Psoas muscle (tissue), 8 donors: Measurements from ENCODE around the gene MCTP2. TPM values are rescaled to one million over a fixed set of nuclear protein-coding genes. Genes with fewer than 3 reads are reported as not detected.
"Not testable (repeated sequence)": the region's sequence is repeated elsewhere in the genome, so short reads cannot be mapped to it uniquely, and the experiment has no call there.

Experiments
- ATAC-seq, 4 donors: fragments of 200-7000 bp; cut with Tn5 transposase; one replicate each; pipeline ENCODE4 v1.9.1; 2020; ENCODE audit warnings: moderate library complexity in 3 of 4, mild to moderate bottlenecking in 2 of 4
- DNase-seq, 2 donors: peaks; one replicate each; pipeline ENCODE4 v3.0.0-alpha.2; 2020
- H3K27ac ChIP-seq: fragments of 200-600 bp; one replicate; pipeline ENCODE4 v1.8.0; 2022
- H3K27me3 ChIP-seq, 3 donors: fragments of 200-600 bp in 1 of 3; one replicate each; pipeline versions ENCODE4 v1.6.1 to v1.8.0; 2013 to 2022; ENCODE audit warnings: low read length in 2 of 3, mild to moderate bottlenecking in 2 of 3, moderate library complexity in 1 of 3; ENCODE audit not compliant: insufficient read depth in 3 of 3
- H3K36me3 ChIP-seq, 2 donors: fragments of 200-600 bp in 1 of 2; one replicate each; pipeline versions ENCODE4 v1.6.1 to v1.8.0; 2013 to 2022; ENCODE audit warnings: low read depth in 1 of 2, mild to moderate bottlenecking in 1 of 2, moderate library complexity in 1 of 2; ENCODE audit not compliant: insufficient read depth in 1 of 2
- H3K4me1 ChIP-seq: fragments of 200-600 bp; one replicate; pipeline ENCODE4 v1.8.0; 2022
- H3K4me3 ChIP-seq: fragments of 200-600 bp; one replicate; pipeline ENCODE4 v1.8.0; 2022; ENCODE audit warnings: mild to moderate bottlenecking
- H3K9me3 ChIP-seq: fragments of 200-600 bp; one replicate; pipeline ENCODE4 v1.8.0; 2022
- WGBS, 3 donors: extraction: QIAGEN DNeasy Blood & Tissue Kit; methylation state at CpG; one replicate each; pipeline versions ENCODE4 v1.1.6 to v1.1.7; 2013; 5-methylcytosine and 5-hydroxymethylcytosine counted together
- intact Hi-C, 2 donors: fragments of 100-400 bp; cut with DNase I; formaldehyde crosslinking; loops; one replicate each; pipeline versions ENCODE4 v1.11.0 to v1.14.2; 2022
- polyA plus RNA-seq, 3 donors: library from polyadenylated mRNA; stranded (reverse); fragments of 200-250 nt; gene quantifications; one replicate each; pipeline ENCODE4 v1.2.3, GENCODE V29; 2013
- total RNA-seq, 4 donors: library from RNA; stranded (reverse); fragmentation: NEBNext Ultra II Directional in 2 of 4; extraction: Animal tissue kit (Norgen Biotek cat#: 25700) in 2 of 4; gene quantifications; one replicate each; pipeline versions ENCODE4 v1.2.1 to v1.2.4, GENCODE V29; 2021 to 2023
- TF ChIP-seq, protein P1 (sequence below): fragments of 200-600 bp; IDR thresholded peaks from one replicate; pipeline ENCODE4 v1.8.0; 2022; ENCODE audit warnings: antibody characterized with exemption
- donor health status: healthy with polysubstance abuse.
- donor health status: DM: no; HTN: no; CAD: no; lungs with moderate emphysema.
- donor health status: Bipolar disorder and iron deficiency.
- donor health status: healthy.
- donor health status: DM: yes; HTN: yes; CAD: no.
- donor health status: DM: no; HTN: no; CAD: no.
- donor health status: DM: no; HTN: no; CAD: no.
- donor health status: DM: yes; HTN: yes; CAD: no.

MCTP2 gene
- total and polyA plus RNA-seq, 7 donors, result 0.01 to 1.1 (median 0.33) TPM; not detected in 1

DNA sequence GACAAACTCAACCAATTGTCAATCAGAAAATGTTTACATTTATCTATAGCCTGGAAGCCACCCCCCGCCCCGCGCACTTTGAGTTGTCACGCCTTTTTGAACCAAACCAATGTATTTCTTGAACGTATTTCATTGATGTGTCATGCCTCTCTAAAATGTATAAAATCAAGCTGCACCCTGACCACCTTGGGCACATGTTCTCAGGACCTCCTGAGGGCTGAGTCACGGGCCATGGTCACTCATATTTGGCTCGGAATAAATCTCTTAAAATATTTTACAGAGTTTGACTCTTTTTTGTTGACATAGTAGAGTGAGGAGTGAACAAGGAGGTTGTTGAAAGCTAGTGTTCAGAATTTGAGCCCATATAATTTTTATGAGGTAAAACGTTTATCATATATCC lies 6.5 kb downstream of the MCTP2 start:
- H3K27ac ChIP-seq, result no peak overlapping the region
- DNase-seq (no peak), ATAC-seq (no peak)
- H3K36me3 ChIP-seq, result no peaks in the 10 kb centered on the region
- H3K4me3 ChIP-seq, result no peak overlapping the region
- H3K27me3 ChIP-seq, result no peaks in the 10 kb centered on the region
- no peaks in the 10 kb centered on the region for H3K9me3 ChIP-seq
- TF ChIP-seq, protein P1, sequence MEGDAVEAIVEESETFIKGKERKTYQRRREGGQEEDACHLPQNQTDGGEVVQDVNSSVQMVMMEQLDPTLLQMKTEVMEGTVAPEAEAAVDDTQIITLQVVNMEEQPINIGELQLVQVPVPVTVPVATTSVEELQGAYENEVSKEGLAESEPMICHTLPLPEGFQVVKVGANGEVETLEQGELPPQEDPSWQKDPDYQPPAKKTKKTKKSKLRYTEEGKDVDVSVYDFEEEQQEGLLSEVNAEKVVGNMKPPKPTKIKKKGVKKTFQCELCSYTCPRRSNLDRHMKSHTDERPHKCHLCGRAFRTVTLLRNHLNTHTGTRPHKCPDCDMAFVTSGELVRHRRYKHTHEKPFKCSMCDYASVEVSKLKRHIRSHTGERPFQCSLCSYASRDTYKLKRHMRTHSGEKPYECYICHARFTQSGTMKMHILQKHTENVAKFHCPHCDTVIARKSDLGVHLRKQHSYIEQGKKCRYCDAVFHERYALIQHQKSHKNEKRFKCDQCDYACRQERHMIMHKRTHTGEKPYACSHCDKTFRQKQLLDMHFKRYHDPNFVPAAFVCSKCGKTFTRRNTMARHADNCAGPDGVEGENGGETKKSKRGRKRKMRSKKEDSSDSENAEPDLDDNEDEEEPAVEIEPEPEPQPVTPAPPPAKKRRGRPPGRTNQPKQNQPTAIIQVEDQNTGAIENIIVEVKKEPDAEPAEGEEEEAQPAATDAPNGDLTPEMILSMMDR, result no peak
- intact Hi-C loops, result no loop called here
- 75 to 80% (median 79%) methylated on average over 8 of the region's 8 CpGs for WGBS, 3 donors
- H3K4me1 ChIP-seq, result no peaks in the 10 kb centered on the region

DNA sequence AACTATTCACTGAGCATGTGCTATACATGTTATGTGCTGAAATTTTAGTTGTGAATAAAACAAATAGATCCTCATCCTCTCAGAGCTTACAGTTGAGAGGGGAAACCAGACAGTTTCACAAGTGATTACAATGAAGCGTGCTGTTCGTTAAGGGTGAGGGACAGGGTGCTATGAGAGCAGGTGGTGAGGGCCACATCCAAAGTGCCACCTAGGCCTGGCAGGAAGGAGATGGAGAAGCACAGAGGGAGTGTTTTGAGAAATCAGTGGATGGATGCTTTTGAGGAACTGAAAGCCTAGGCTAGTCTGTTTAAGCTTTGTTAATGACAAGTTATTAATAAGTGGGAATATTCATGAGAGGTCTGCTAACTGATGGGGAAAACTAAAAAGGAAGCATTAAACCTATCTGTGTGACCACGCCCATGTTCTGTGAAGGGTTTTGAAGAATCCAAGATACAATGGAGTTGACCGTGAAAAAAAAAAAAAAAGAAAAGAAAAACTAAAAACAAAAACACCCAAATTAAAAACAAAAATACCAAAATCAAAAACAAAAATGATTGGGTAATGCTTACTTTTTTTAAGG lies 7.3 kb downstream of the MCTP2 start:
- no peak overlapping the region for H3K4me3 ChIP-seq
- H3K9me3 ChIP-seq, result no peaks in the 10 kb centered on the region
- 72 to 96% (median 87%) methylated on average over 4 of the region's 4 CpGs for WGBS, 3 donors
- intact Hi-C loops, result no loop called here
- no peaks in the 10 kb centered on the region for H3K4me1 ChIP-seq
- no peak overlapping the region for H3K27ac ChIP-seq
- TF ChIP-seq, protein P1, result no peak
- H3K36me3 ChIP-seq, result no peaks in the 10 kb centered on the region
- H3K27me3 ChIP-seq, result no peaks in the 10 kb centered on the region
- no peak for ATAC-seq
- no peak for DNase-seq

DNA sequence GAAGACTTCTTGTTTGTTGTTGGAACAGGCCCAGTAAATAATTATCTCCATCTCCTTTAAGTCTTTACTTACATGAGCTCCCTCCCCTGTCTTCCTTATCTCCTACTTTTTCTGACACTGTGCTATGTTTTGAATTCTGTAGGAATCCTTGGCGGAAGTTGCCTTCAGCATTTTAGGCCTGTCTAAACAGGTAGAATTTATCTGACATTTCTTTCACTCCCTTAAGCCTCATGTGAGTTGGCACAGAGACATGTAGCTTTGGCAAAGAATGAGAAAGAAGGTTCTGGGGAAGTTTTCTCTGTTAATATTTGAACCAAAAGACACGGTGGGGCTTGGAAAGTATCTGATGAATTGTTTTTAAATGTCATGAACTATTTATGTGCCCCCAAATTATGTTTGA lies 8.1 kb downstream of the MCTP2 start:
- WGBS, 3 donors, result 55 to 68% (median 58%) methylated on average over 2 of the region's 2 CpGs
- no peaks in the 10 kb centered on the region for H3K36me3 ChIP-seq
- H3K4me1 ChIP-seq, result no peaks in the 10 kb centered on the region
- no peaks in the 10 kb centered on the region for H3K9me3 ChIP-seq
- no peak overlapping the region for H3K4me3 ChIP-seq
- TF ChIP-seq, protein P1, result no peak
- no peaks in the 10 kb centered on the region for H3K27me3 ChIP-seq
- no peak for DNase-seq
- intact Hi-C loops, result no loop called here
- H3K27ac ChIP-seq, result no peak overlapping the region
- ATAC-seq, result no peak

DNA sequence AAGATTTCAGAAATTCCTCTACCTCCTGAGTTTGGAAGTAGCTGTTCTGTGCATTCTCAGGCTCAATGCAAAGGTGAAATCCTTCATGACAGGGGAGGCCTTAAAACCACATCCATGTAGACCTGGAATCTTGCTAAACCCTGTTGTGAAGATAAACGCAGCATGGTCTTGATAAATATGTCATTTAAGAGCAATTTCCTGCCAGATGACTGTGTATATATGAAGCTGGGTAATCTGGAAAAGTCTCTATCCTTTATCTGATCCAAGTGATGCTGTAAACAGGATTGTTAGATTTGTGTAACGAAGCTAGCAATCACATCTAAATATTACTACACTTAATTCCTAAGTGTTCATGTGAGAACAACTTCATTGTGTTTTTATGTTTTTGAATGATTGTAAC lies 9.1 kb downstream of the MCTP2 start:
- TF ChIP-seq, protein P1, result no peak
- no peak for DNase-seq
- intact Hi-C loops, result no loop called here

DNA sequence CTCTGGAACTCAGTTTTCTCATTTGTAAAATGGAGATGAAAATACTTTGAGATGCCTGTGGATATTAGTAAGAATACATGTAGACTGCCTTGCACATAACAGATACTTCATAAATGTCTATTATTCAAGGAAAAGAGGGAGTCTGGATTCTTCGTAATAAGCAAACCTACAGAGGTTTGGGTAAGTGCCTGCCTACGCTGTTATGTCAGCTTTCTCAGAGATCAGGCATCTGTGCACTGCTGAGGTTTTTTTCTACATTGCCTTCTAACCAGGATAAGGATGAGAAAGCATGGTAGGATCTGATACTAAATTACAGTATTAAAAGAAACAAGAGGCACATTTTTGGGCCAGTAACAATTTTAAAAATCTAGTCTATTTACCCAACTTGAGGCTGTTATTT lies 10.9 kb downstream of the MCTP2 start:
- 88 to 97% (median 96%) methylated on average over 2 of the region's 2 CpGs for WGBS, 3 donors
- ATAC-seq (no peak), DNase-seq (no peak)
- intact Hi-C loops, result no loop called here
- TF ChIP-seq, protein P1, result no peak
- Histone ChIP-seq H3K27ac (no peak overlapping the region), H3K9me3 (no peaks in the 10 kb centered on the region), H3K27me3 (no peaks in the 10 kb centered on the region), H3K36me3 (no peaks in the 10 kb centered on the region), H3K4me3 (no peak overlapping the region), H3K4me1 (no peaks in the 10 kb centered on the region)

More for the DNA sequence above, 9.1 kb downstream of the MCTP2 start:
- no peaks in the 10 kb centered on the region for H3K27me3 ChIP-seq
- no peak overlapping the region for H3K27ac ChIP-seq
- ATAC-seq, result no peak
- no peaks in the 10 kb centered on the region for H3K36me3 ChIP-seq
- WGBS, 3 donors, result 67 to 79% (median 73%) methylated on average over 2 of the region's 2 CpGs
- no peaks in the 10 kb centered on the region for H3K4me1 ChIP-seq
- H3K4me3 ChIP-seq, result no peak overlapping the region
- no peaks in the 10 kb centered on the region for H3K9me3 ChIP-seq

DNA sequence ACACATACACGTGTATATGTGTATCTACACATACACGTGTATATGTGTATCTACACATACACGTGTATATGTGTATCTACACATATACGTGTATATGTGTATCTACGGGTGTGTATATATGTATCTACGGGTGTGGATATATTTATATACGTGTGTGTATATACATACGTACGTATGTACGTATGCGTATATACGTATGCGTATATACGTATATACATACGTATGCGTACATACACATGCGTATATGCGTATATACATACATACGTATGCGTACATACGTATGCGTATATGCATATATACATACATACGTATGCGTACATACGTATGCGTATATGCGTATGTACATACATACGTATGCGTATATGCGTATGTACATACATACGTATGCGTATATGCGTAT lies 11.6 kb downstream of the MCTP2 start:
- H3K27ac ChIP-seq, H3K36me3 ChIP-seq, intact Hi-C loops, H3K4me1 ChIP-seq, ATAC-seq, H3K27me3 ChIP-seq, H3K4me3 ChIP-seq, H3K9me3 ChIP-seq, DNase-seq: not testable (repeated sequence)
- 97 to 98% (median 98%) methylated on average over 33 of the region's 33 CpGs for WGBS, 3 donors
